H1 (cell line): ENCODE measurements around the gene UNC50. TPM values are rescaled to one million over a fixed set of nuclear protein-coding genes. Genes with fewer than 3 reads are reported as not detected.

ENCODE experiments used
- CTCF ChIA-PET: fragments of 300-600 bp; sonication (Branson Sonifier 250); formaldehyde crosslinking; loops from one replicate; lab custom pipeline; 2021; ENCODE audit not compliant: partially characterized antibody; lab: Charles Lee
- POLR2A ChIA-PET: fragments of 300-600 bp; sonication (Branson Sonifier 250); formaldehyde crosslinking; loops from one replicate; lab custom pipeline; 2021; ENCODE audit warnings: inconsistent platforms; ENCODE audit not compliant: partially characterized antibody; lab: Charles Lee
- DNase-seq, 2 experiments: peaks; one replicate each; pipeline versions ENCODE4 v3.0.0 to v3.0.0-alpha.2; 2010 to 2022; ENCODE audit warnings: low spot score in 2 of 2, low read depth in 1 of 2, mixed read lengths in 1 of 2
- FAIRE-seq: peaks from 2 replicates; lab custom pipeline; 2011; peaks lifted over from hg19 to GRCh38; lab: Jason Lieb, UNC
- H2AFZ ChIP-seq: 2 replicates; pipeline ENCODE4 v1.8.1; 2012; ENCODE audit warnings: low read length, inconsistent platforms
- H2AK5ac ChIP-seq: 2 replicates; pipeline ENCODE4 v1.6.1; 2013; ENCODE audit warnings: low read depth, low read length
- H2BK120ac ChIP-seq: replicated peaks from 2 replicates; pipeline ENCODE3; 2013; ENCODE audit warnings: low read depth, low read length, inconsistent platforms
- H2BK12ac ChIP-seq: 2 replicates; pipeline ENCODE4 v1.6.1; 2013; ENCODE audit warnings: low read depth, low read length
- H2BK15ac ChIP-seq: 2 replicates; pipeline ENCODE4 v1.6.1; 2013; ENCODE audit warnings: low read length
- H2BK20ac ChIP-seq: 2 replicates; pipeline ENCODE4 v1.6.1; 2013; ENCODE audit warnings: low read length
- H2BK5ac ChIP-seq: 2 replicates; pipeline ENCODE4 v1.6.1; 2013; ENCODE audit warnings: low read depth, low read length
- H3K14ac ChIP-seq: 2 replicates; pipeline ENCODE4 v1.6.1; 2013; ENCODE audit warnings: inconsistent platforms; ENCODE audit not compliant: insufficient read length
- H3K18ac ChIP-seq: 2 replicates; pipeline ENCODE4 v1.6.1; 2013; ENCODE audit warnings: low read length; ENCODE audit errors: extremely low read depth
- H3K23ac ChIP-seq: 2 replicates; pipeline ENCODE4 v1.6.1; 2013; ENCODE audit warnings: inconsistent platforms; ENCODE audit not compliant: insufficient read length
- H3K23me2 ChIP-seq: 2 replicates; pipeline ENCODE4 v1.6.1; 2013; ENCODE audit warnings: low read depth, low read length
- H3K27ac ChIP-seq: 2 replicates; pipeline ENCODE4 v1.6.1; 2011; ENCODE audit warnings: low read depth, low read length, inconsistent platforms
- H3K27me3 ChIP-seq, 4 experiments: replicated peaks in 1 of 4; 1 replicate in 1 of 4; 2 replicates in 3 of 4; pipeline versions ENCODE4 v1.6.1 to v1.8.1; 2011 to 2013; ENCODE audit warnings: low read length in 3 of 4, mild to moderate bottlenecking in 3 of 4, inconsistent platforms in 2 of 4, mixed read lengths in 2 of 4, moderate library complexity in 1 of 4; ENCODE audit not compliant: control insufficient read depth in 3 of 4, insufficient read depth in 3 of 4; ENCODE audit errors: extremely low read depth in 1 of 4
- H3K36me3 ChIP-seq, 4 experiments: 2 replicates each; pipeline versions ENCODE4 v1.6.1 to v1.8.1; 2011 to 2013; ENCODE audit warnings: mild to moderate bottlenecking in 4 of 4, low read length in 3 of 4, moderate library complexity in 2 of 4, control low read depth in 1 of 4, inconsistent platforms in 1 of 4; ENCODE audit not compliant: insufficient read depth in 4 of 4, control insufficient read depth in 2 of 4
- H3K4ac ChIP-seq: replicated peaks from 2 replicates; pipeline ENCODE3; 2013; ENCODE audit warnings: low read length, low read depth, mixed read lengths, inconsistent platforms; ENCODE audit not compliant: insufficient read length
- H3K4me1 ChIP-seq, 4 experiments: replicated peaks in 1 of 4; 1 replicate in 1 of 4; 2 replicates in 3 of 4; pipeline versions ENCODE4 v1.6.1 to v1.8.1; 2011 to 2013; ENCODE audit warnings: low read length in 3 of 4, inconsistent platforms in 2 of 4, mixed read lengths in 1 of 4; ENCODE audit not compliant: insufficient read depth in 4 of 4, control insufficient read depth in 3 of 4
- H3K4me2 ChIP-seq, 2 experiments: 2 replicates each; pipeline versions ENCODE4 v1.6.1 to v1.8.1; 2011 to 2013; ENCODE audit warnings: low read depth in 2 of 2, low read length in 2 of 2, control low read depth in 1 of 2, inconsistent platforms in 1 of 2, mild to moderate bottlenecking in 1 of 2; ENCODE audit not compliant: insufficient read depth in 1 of 2
- H3K4me3 ChIP-seq, 4 experiments: fragments of 200-600, 300-600 bp in 1 of 4; sonication (generic), shearing (Covaris generic), sonication (Bioruptor Twin) in 1 of 4; 2 replicates each; pipeline versions ENCODE4 v1.5.1 to v1.8.1; 2011 to 2016; ENCODE audit warnings: low read length in 4 of 4, low read depth in 3 of 4, control low read depth in 2 of 4, inconsistent platforms in 2 of 4, mild to moderate bottlenecking in 2 of 4, mixed read lengths in 1 of 4, moderate library complexity in 1 of 4; ENCODE audit not compliant: insufficient read depth in 2 of 4; ENCODE audit errors: extremely low read depth in 1 of 4
- H3K56ac ChIP-seq: replicated peaks from 2 replicates; pipeline ENCODE3; 2013; ENCODE audit warnings: low read depth, mild to moderate bottlenecking, mixed read lengths, low read length, inconsistent platforms; ENCODE audit not compliant: insufficient read length
- H3K79me1 ChIP-seq: 2 replicates; pipeline ENCODE4 v1.6.1; 2013; ENCODE audit warnings: low read depth, low read length, control low read depth
- H3K79me2 ChIP-seq, 2 experiments: 2 replicates each; pipeline versions ENCODE4 v1.6.1 to v1.8.1; 2012 to 2013; ENCODE audit warnings: low read length in 2 of 2, mild to moderate bottlenecking in 2 of 2, inconsistent platforms in 1 of 2; ENCODE audit not compliant: insufficient read depth in 2 of 2, control insufficient read depth in 1 of 2
- H3K9ac ChIP-seq, 4 experiments: replicated peaks in 1 of 4; 1 replicate in 1 of 4; 2 replicates in 3 of 4; pipeline versions ENCODE4 v1.6.1 to v1.8.1; 2011 to 2013; ENCODE audit warnings: low read depth in 3 of 4, low read length in 3 of 4, control low read depth in 2 of 4, mild to moderate bottlenecking in 2 of 4, moderate library complexity in 2 of 4, inconsistent platforms in 1 of 4; ENCODE audit errors: extremely low read depth in 1 of 4
- H3K9me3 ChIP-seq, 2 experiments: 2 replicates each; pipeline versions ENCODE4 v1.6.1 to v1.8.1; 2012 to 2013; ENCODE audit warnings: mild to moderate bottlenecking in 2 of 2, moderate library complexity in 2 of 2, control low read depth in 1 of 2, inconsistent platforms in 1 of 2, low read depth in 1 of 2, low read length in 1 of 2, mixed read lengths in 1 of 2; ENCODE audit not compliant: insufficient read depth in 2 of 2
- H4K20me1 ChIP-seq, 2 experiments: replicated peaks in 1 of 2; 2 replicates each; pipeline versions ENCODE3 to v1.8.1; 2011 to 2013; ENCODE audit warnings: inconsistent platforms in 2 of 2, low read length in 2 of 2, mild to moderate bottlenecking in 1 of 2; ENCODE audit not compliant: insufficient read depth in 2 of 2, control insufficient read depth in 1 of 2
- H4K5ac ChIP-seq: 2 replicates; pipeline ENCODE4 v1.6.1; 2013; ENCODE audit warnings: low read length, low read depth, mixed read lengths, inconsistent platforms; ENCODE audit not compliant: insufficient read length
- H4K8ac ChIP-seq: 2 replicates; pipeline ENCODE4 v1.8.0; 2013; ENCODE audit warnings: mild to moderate bottlenecking, moderate library complexity, low read length, inconsistent platforms; ENCODE audit not compliant: insufficient read depth; ENCODE audit errors: extremely low read depth
- H4K91ac ChIP-seq: replicated peaks from 2 replicates; pipeline ENCODE3; 2013; ENCODE audit warnings: low read length, mixed read lengths, inconsistent platforms; ENCODE audit not compliant: insufficient read length
- BRCA1 ChIP-seq: IDR thresholded peaks from 2 replicates; pipeline ENCODE4 v1.6.1; 2012; ENCODE audit warnings: low read depth, low read length, improper control_type of control experiment
- CTCF ChIP-seq, 3 experiments: IDR thresholded peaks; 1 replicate in 2 of 3; 2 replicates in 1 of 3; pipeline versions ENCODE4 v1.5.1 to v1.6.1; 2011; ENCODE audit warnings: low read length in 3 of 3, mild to moderate bottlenecking in 3 of 3, inconsistent platforms in 2 of 3, low read depth in 1 of 3, moderate library complexity in 1 of 3; ENCODE audit not compliant: insufficient read depth in 1 of 3; ENCODE audit errors: control extremely low read depth in 1 of 3
- JUN ChIP-seq: IDR thresholded peaks from 2 replicates; pipeline ENCODE4 v1.6.1; 2011; ENCODE audit warnings: low read depth, mild to moderate bottlenecking, improper control_type of control experiment, low read length
- POLR2A ChIP-seq, 2 experiments: IDR thresholded peaks; 1 replicate in 1 of 2; 2 replicates in 1 of 2; pipeline ENCODE4 v1.6.1; 2011; ENCODE audit warnings: low read depth in 2 of 2, low read length in 2 of 2, mild to moderate bottlenecking in 2 of 2; ENCODE audit errors: control extremely low read depth in 1 of 2
- RAD21 ChIP-seq, 2 experiments: IDR thresholded peaks in 1 of 2; conservative IDR thresholded peaks in 1 of 2; 2 replicates each; pipeline ENCODE4 v1.6.1; 2011; ENCODE audit warnings: low read depth in 2 of 2, low read length in 2 of 2, improper control_type of control experiment in 1 of 2, inconsistent platforms in 1 of 2, mild to moderate bottlenecking in 1 of 2, moderate library complexity in 1 of 2
- WGBS, 2 experiments: shearing (Covaris generic) in 1 of 2; methylation state at CpG; one replicate each; pipeline versions ENCODE4 v1.1.6 to v1.1.7; 2013 to 2015; ENCODE audit warnings: low lambda C conversion rate in 2 of 2, mixed read lengths in 2 of 2, inconsistent platforms in 1 of 2, low coverage in 1 of 2, missing lambda C conversion rate in 1 of 2; ENCODE audit not compliant: insufficient replicate concordance in 2 of 2, insufficient coverage in 1 of 2, insufficient read length in 1 of 2; ENCODE audit errors: extremely low coverage in 1 of 2, missing lambda C conversion rate in 1 of 2; 5-methylcytosine and 5-hydroxymethylcytosine counted together
- polyA plus RNA-seq, 7 experiments: library from polyadenylated mRNA; depleted of rRNA in 3 of 7; stranded (reverse) in 5 of 7; unstranded in 2 of 7; fragments of >200 nt in 5 of 7; fragments of 200-250 nt in 2 of 7; gene quantifications; 1 replicate in 5 of 7; 2 replicates in 1 of 7; 4 replicates in 1 of 7; pipeline versions ENCODE4 v1.2.1 to v1.2.3, GENCODE V29; 2011 to 2013; ENCODE audit warnings: missing spikeins in 2 of 7, mixed read lengths in 2 of 7
- total RNA-seq: library from RNA; stranded (reverse); fragmentation: NEBNext Ultra II Directional; extraction: Animal tissue kit (Norgen Biotek cat#: 25700); gene quantifications from 2 replicates; pipeline ENCODE4 v1.2.1, GENCODE V29; 2021

UNC50 gene
- total and polyA plus RNA-seq, 2 of the 8 experiments (the other 6 are each of a cell fraction or from before 2014, with no cell fraction given): 33.4 to 58.5 TPM

GRCh38 chr2:98569197-98569793 lies 39.1 kb upstream of the UNC50 start:
- no peak overlapping the region for H2BK5ac ChIP-seq
- H3K4ac ChIP-seq: no peak overlapping the region
- no peak overlapping the region for H3K9ac ChIP-seq
- H3K27ac ChIP-seq: no peak overlapping the region
- ChIA-PET POLR2A (no interaction called here), CTCF (interaction anchor here (0.6 to 3.3 kb wide), 26 partner anchors 9 to 184 kb away, joined by 3 to 26 read pairs (median 4); no protein-coding TSS in a partner anchor)
- no peaks in the 10 kb centered on the region for H3K79me2 ChIP-seq
- H3K36me3 ChIP-seq: peaks cover 6 to 36% (median 23%) of the 10 kb centered on the region in 4 experiments; a peak in 6 of 8 replicates
- H2BK12ac ChIP-seq: no peak overlapping the region
- no peaks in the 10 kb centered on the region for H3K4me1 ChIP-seq
- no peak overlapping the region for H2AFZ ChIP-seq
- no peak overlapping the region for H3K18ac ChIP-seq
- 70% methylated on average over 19 of the region's 19 CpGs; no CpG with 5 or more reads in 1 of the 2 experiments for WGBS, 2 experiments
- no peak for FAIRE-seq
- no peak overlapping the region for H2BK15ac ChIP-seq
- no peak overlapping the region for H3K4me3 ChIP-seq
- H3K9me3 ChIP-seq: no peaks in the 10 kb centered on the region
- no peaks in the 10 kb centered on the region for H3K27me3 ChIP-seq
- H4K5ac ChIP-seq: no peak overlapping the region
- no peak overlapping the region for H2BK20ac ChIP-seq
- H4K91ac ChIP-seq: no peak overlapping the region
- peaks cover 0 to 7% of the 10 kb centered on the region in 2 experiments for H4K20me1 ChIP-seq
- TF ChIP-seq POLR2A (IDR thresholded peaks at IDR 0.05; ENCODE audit: control extremely low read depth in 1 of 2, low read depth in 2 of 2, low read length in 2 of 2) (no peak), CTCF (IDR thresholded peaks at IDR 0.05; ENCODE audit: control extremely low read depth in 1 of 3, insufficient read depth in 1 of 3, low read depth in 1 of 3, low read length in 3 of 3) (peak in 2 of 3 experiments; percentile 93 to 97; a peak in 3 of 4 replicates), RAD21 (IDR thresholded peaks at IDR 0.05 in 1 of 2, conservative IDR thresholded peaks at IDR 0.05 in 1 of 2; ENCODE audit: low read depth in 2 of 2, low read length in 2 of 2) (peak; percentile 59 to 69), JUN (no peak), BRCA1 (no peak)
- TF ChIP-seq, all 59 proteins: peak for 2
- no peak overlapping the region for H4K8ac ChIP-seq
- H3K79me1 ChIP-seq: no peaks in the 10 kb centered on the region
- H2BK120ac ChIP-seq: no peak overlapping the region
- H3K4me2 ChIP-seq: no peak overlapping the region
- H2AK5ac ChIP-seq: no peak overlapping the region
- DNase-seq: peak; percentile 19 to 96
- H3K23me2 ChIP-seq: no peaks in the 10 kb centered on the region
- H3K56ac ChIP-seq: no peak overlapping the region
- H3K14ac ChIP-seq: no peak overlapping the region
- no peak overlapping the region for H3K23ac ChIP-seq
